HUES6 (cell line): ENCODE data around the gene KDM7A.

Experiments
- H3K27ac ChIP-seq: 2 replicates; pipeline ENCODE4 v1.7.0; 2013; ENCODE audit warnings: low read depth, mild to moderate bottlenecking, low read length, inconsistent platforms
- H3K27me3 ChIP-seq: 2 replicates; pipeline ENCODE4 v1.6.1; 2013; ENCODE audit warnings: low read length; ENCODE audit not compliant: control insufficient read depth, insufficient read depth
- H3K36me3 ChIP-seq: 2 replicates; pipeline ENCODE4 v1.6.1; 2013; ENCODE audit warnings: low read length; ENCODE audit not compliant: control insufficient read depth, insufficient read depth
- H3K4me1 ChIP-seq: 2 replicates; pipeline ENCODE4 v1.6.1; 2013; ENCODE audit warnings: low read length; ENCODE audit not compliant: control insufficient read depth, insufficient read depth
- H3K4me3 ChIP-seq: 2 replicates; pipeline ENCODE4 v1.5.1; 2013; ENCODE audit warnings: low read depth, low read length
- H3K9ac ChIP-seq: one replicate; pipeline ENCODE4 v1.6.1; 2013; ENCODE audit warnings: mild to moderate bottlenecking, low read length
- H3K9me3 ChIP-seq: 2 replicates; pipeline ENCODE4 v1.6.1; 2013; ENCODE audit warnings: low read depth, low read length; ENCODE audit not compliant: control insufficient read depth, insufficient read depth

Gene KDM7A

GRCh38 chr7:140054751-140055150 is 122.0 kb downstream of the KDM7A start:
- Histone ChIP-seq H3K36me3 (no peaks in the 10 kb centered on the region), H3K27ac (no peak overlapping the region), H3K27me3 (no peaks in the 10 kb centered on the region; the same call in 1 of the 2 replicates), H3K4me3 (no peak overlapping the region), H3K9ac (no peak overlapping the region), H3K9me3 (no peaks in the 10 kb centered on the region), H3K4me1 (no peaks in the 10 kb centered on the region)

DNA sequence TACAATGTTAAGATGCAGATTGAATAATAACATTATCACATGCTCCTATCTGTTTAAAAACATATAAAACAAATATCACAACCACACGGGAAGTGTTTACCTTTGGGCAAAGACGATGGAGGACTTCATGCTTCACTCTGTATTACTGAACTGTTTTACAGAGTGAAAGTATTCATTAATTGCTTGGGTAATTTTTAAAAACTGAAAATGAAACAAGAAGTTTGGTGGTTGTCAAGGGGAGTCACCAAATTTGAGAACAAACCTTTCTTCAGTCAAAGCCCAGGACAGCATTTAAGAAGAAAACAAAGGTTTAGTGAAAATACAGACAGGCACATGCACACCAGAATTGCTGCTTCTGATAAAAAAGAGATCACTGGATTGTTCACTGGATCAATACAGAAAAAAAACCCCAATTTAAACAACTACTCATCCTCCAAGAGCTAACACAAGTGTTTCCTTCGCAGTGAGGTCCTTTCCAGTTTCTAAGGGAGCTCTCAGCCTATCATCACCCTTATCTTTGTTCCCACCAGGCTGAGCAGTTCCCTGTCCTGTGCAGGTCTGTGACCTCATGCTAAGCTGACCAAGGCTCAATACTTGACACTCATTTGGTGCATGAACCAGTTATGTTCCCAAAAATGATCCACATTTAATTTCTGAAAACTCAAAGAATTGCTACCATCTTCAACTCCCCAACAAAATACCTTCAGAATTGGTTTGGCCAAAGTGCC is 122.8 kb downstream of the KDM7A start:
- Histone ChIP-seq H3K27me3 (no peaks in the 10 kb centered on the region), H3K27ac (no peak overlapping the region), H3K9ac (no peak overlapping the region), H3K4me1 (no peaks in the 10 kb centered on the region), H3K36me3 (no peaks in the 10 kb centered on the region), H3K9me3 (no peaks in the 10 kb centered on the region), H3K4me3 (no peak overlapping the region)

GRCh38 chr7:140051820-140052219 is 125.0 kb downstream of the KDM7A start:
- H3K9me3 ChIP-seq = no peaks in the 10 kb centered on the region
- no peak overlapping the region for H3K27ac ChIP-seq
- no peak overlapping the region for H3K4me3 ChIP-seq
- H3K27me3 ChIP-seq = no peaks in the 10 kb centered on the region
- no peaks in the 10 kb centered on the region for H3K36me3 ChIP-seq
- no peaks in the 10 kb centered on the region for H3K4me1 ChIP-seq
- H3K9ac ChIP-seq = no peak overlapping the region

GRCh38 chr7:140050100-140050499 is 126.7 kb downstream of the KDM7A start:
- H3K9ac ChIP-seq = no peak overlapping the region
- no peak overlapping the region for H3K4me3 ChIP-seq
- no peaks in the 10 kb centered on the region; the same call in 1 of the 2 replicates for H3K36me3 ChIP-seq
- no peaks in the 10 kb centered on the region for H3K27me3 ChIP-seq
- H3K4me1 ChIP-seq = no peaks in the 10 kb centered on the region
- no peaks in the 10 kb centered on the region for H3K9me3 ChIP-seq
- H3K27ac ChIP-seq = no peak overlapping the region

- Histone ChIP-seq H3K27me3 (no peaks in the 10 kb centered on the region), H3K4me3 (no peak overlapping the region), H3K4me1 (no peaks in the 10 kb centered on the region), H3K27ac (no peak overlapping the region), H3K9me3 (no peaks in the 10 kb centered on the region), H3K36me3 (no peaks in the 10 kb centered on the region; the same call in 1 of the 2 replicates), H3K9ac (no peak overlapping the region)
These were observed 127.3 kb downstream of the KDM7A start for GRCh38 chr7:140049339-140050024.

- no peaks in the 10 kb centered on the region for H3K9me3 ChIP-seq
- H3K27me3 ChIP-seq = no peaks in the 10 kb centered on the region
- no peaks in the 10 kb centered on the region for H3K4me1 ChIP-seq
- H3K9ac ChIP-seq = no peak overlapping the region
- no peak overlapping the region for H3K4me3 ChIP-seq
- no peaks in the 10 kb centered on the region; the same call in 1 of the 2 replicates for H3K36me3 ChIP-seq
- H3K27ac ChIP-seq = no peak overlapping the region
These were observed 127.8 kb downstream of the KDM7A start for GRCh38 chr7:140048989-140049338.

- H3K27me3 ChIP-seq = no peaks in the 10 kb centered on the region
- no peaks in the 10 kb centered on the region for H3K4me1 ChIP-seq
- no peaks in the 10 kb centered on the region; the same call in 1 of the 2 replicates for H3K36me3 ChIP-seq
- no peaks in the 10 kb centered on the region for H3K9me3 ChIP-seq
- H3K4me3 ChIP-seq = no peak overlapping the region
- no peak overlapping the region for H3K9ac ChIP-seq
- no peak overlapping the region for H3K27ac ChIP-seq
These were observed 128.6 kb downstream of the KDM7A start for GRCh38 chr7:140048138-140048537.

DNA sequence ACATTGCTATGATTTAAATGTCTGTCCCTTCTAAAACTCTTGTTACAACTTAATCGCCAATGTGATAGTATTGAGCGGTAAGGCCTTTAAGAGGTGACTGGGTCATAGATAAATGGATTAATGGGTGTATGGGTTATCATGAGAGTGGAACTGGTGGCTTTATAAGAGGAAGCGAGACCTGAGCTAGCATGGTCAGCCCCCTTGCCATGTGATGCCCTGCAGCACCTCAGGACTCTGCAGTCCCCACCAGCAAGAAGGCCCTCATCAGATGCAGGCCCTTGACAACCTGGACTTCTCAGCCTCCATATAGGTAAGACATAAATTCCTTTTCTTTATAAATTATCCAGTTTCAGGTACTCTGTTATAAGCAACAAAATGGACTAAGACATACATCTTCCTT is 129.6 kb downstream of the KDM7A start:
- H3K27me3 ChIP-seq = no peaks in the 10 kb centered on the region
- no peaks in the 10 kb centered on the region for H3K4me1 ChIP-seq
- no peak overlapping the region for H3K27ac ChIP-seq
- no peaks in the 10 kb centered on the region for H3K9me3 ChIP-seq
- H3K36me3 ChIP-seq = no peaks in the 10 kb centered on the region; the same call in 1 of the 2 replicates
- no peak overlapping the region for H3K4me3 ChIP-seq
- no peak overlapping the region for H3K9ac ChIP-seq

GRCh38 chr7:140045697-140046096 is 131.1 kb downstream of the KDM7A start:
- H3K9me3 ChIP-seq = no peaks in the 10 kb centered on the region
- H3K27ac ChIP-seq = no peak overlapping the region
- H3K4me3 ChIP-seq = no peak overlapping the region
- H3K9ac ChIP-seq = no peak overlapping the region
- H3K27me3 ChIP-seq = no peaks in the 10 kb centered on the region
- H3K4me1 ChIP-seq = no peaks in the 10 kb centered on the region
- H3K36me3 ChIP-seq = no peaks in the 10 kb centered on the region; the same call in 1 of the 2 replicates

DNA sequence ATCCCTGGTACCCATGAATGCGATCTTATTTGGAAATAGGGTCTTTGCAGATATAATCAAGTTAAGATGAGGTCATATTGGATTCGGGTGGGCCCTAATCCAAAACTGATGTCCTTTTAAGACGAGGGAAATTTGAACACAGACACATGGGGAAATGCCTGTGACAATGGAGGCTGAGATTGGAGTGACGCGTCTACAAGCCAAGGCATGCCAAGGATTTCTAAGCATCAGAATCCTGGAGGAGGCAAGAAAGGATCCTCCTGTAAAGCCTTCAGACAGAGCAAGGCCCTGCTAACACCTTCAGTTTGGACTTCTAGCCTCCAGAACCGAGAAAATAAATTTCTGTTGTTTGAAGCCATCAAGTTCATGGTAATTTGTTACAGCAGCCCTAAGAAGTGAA is 132.5 kb downstream of the KDM7A start:
- H3K4me3 ChIP-seq = no peak overlapping the region
- H3K9me3 ChIP-seq = no peaks in the 10 kb centered on the region
- H3K27ac ChIP-seq = no peak overlapping the region
- no peaks in the 10 kb centered on the region for H3K27me3 ChIP-seq
- no peaks in the 10 kb centered on the region; the same call in 1 of the 2 replicates for H3K36me3 ChIP-seq
- H3K9ac ChIP-seq = no peak overlapping the region
- no peaks in the 10 kb centered on the region for H3K4me1 ChIP-seq

DNA sequence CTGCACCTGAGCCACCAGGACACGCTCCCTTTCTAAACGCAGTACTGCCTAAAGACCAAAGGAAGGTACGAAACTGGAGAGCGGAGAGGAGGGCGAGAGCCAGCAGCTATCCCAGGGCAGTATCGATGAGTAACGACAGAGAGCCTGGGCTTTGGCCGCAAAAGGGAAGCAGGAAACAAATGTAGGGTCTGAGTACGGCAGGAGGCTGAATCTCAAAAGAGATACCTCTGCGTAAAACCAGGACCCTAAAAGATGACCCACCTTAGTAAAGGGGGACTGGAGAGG is 134.5 kb downstream of the KDM7A start:
- Histone ChIP-seq H3K4me1 (no peaks in the 10 kb centered on the region), H3K9ac (no peak overlapping the region), H3K27me3 (no peaks in the 10 kb centered on the region), H3K4me3 (no peak overlapping the region), H3K27ac (no peak overlapping the region), H3K36me3 (no peaks in the 10 kb centered on the region; the same call in 1 of the 2 replicates), H3K9me3 (no peaks in the 10 kb centered on the region)
